Activated CD4-positive, alpha-beta T cell treated with anti-CD3 and anti-CD28 coated beads, Interleukin-2, Interleukin-4, amounts not matched to agents 100 ng/mL and 50 ng/mL, durations not matched to agents 16 hours and 8 hours (primary cell): ENCODE measurements around the gene THRB.
"Not testable (repeated sequence)": the region's sequence is repeated elsewhere in the genome, so short reads cannot be mapped to it uniquely, and the experiment has no call there.

Experiments
- DNase-seq: peaks from one replicate; pipeline ENCODE4 v3.0.0-alpha.2; 2020; ENCODE audit warnings: low spot score

The THRB gene

GRCh38 chr3:24447836-24448235 lies 46.8 kb downstream of the THRB start:
- DNase-seq: no peak

- no peak for DNase-seq
Measured at GRCh38 chr3:24446032-24446431, 48.6 kb downstream of the THRB start.

GRCh38 chr3:24443476-24443875 lies 51.2 kb downstream of the THRB start:
- DNase-seq: no peak

- DNase-seq: no peak
Measured at GRCh38 chr3:24440760-24441464, 53.7 kb downstream of the THRB start.

- DNase-seq: no peak
Measured at GRCh38 chr3:24439021-24439420, 55.6 kb downstream of the THRB start.

- no peak for DNase-seq
Measured at GRCh38 chr3:24437326-24437725, 57.3 kb downstream of the THRB start.

- no peak for DNase-seq
Measured at GRCh38 chr3:24435584-24435983, 59.1 kb downstream of the THRB start.

GRCh38 chr3:24434651-24435050 lies 60.0 kb downstream of the THRB start:
- DNase-seq: no peak

GRCh38 chr3:24433838-24434591 lies 60.6 kb downstream of the THRB start:
- no peak for DNase-seq

- no peak for DNase-seq
Measured at GRCh38 chr3:24432989-24433388, 61.7 kb downstream of the THRB start.

- DNase-seq: no peak
Measured at GRCh38 chr3:24428481-24428880, 66.2 kb downstream of the THRB start.

- no peak for DNase-seq
Measured at GRCh38 chr3:24426896-24427295, 67.8 kb downstream of the THRB start.

- not testable (repeated sequence) for DNase-seq
Measured at GRCh38 chr3:24420829-24421228, 73.8 kb downstream of the THRB start.

GRCh38 chr3:24420224-24420623 lies 74.4 kb downstream of the THRB start:
- no peak for DNase-seq

GRCh38 chr3:24419067-24419791 lies 75.4 kb downstream of the THRB start:
- DNase-seq: no peak

GRCh38 chr3:24417730-24418129 lies 76.9 kb downstream of the THRB start:
- DNase-seq: no peak

GRCh38 chr3:24416224-24416623 lies 78.4 kb downstream of the THRB start:
- DNase-seq: no peak

- no peak for DNase-seq
Measured at GRCh38 chr3:24415824-24416223, 78.8 kb downstream of the THRB start.

- DNase-seq: not testable (repeated sequence)
Measured at GRCh38 chr3:24413662-24414061, 81.0 kb downstream of the THRB start.

GRCh38 chr3:24410860-24411259 lies 83.8 kb downstream of the THRB start:
- no peak for DNase-seq

- no peak for DNase-seq
Measured at GRCh38 chr3:24407980-24408680, 86.5 kb downstream of the THRB start.

GRCh38 chr3:24406900-24407299 lies 87.8 kb downstream of the THRB start:
- no peak for DNase-seq
